Left ventricle myocardium inferior (tissue), 1 donor: ENCODE results near the gene MCAM. TPM values are rescaled to one million over a fixed set of nuclear protein-coding genes. Genes with fewer than 3 reads are reported as not detected.

Source experiments
- DNase-seq: peaks from one replicate; pipeline ENCODE4 v3.0.0-alpha.2; 2020
- H3K27ac ChIP-seq: fragments of 200-600 bp; replicated peaks from 2 replicates; pipeline ENCODE4 v1.8.0; 2021
- H3K27me3 ChIP-seq: fragments of 200-600 bp; 2 replicates; pipeline ENCODE4 v1.8.0; 2021; ENCODE audit warnings: low read depth
- H3K36me3 ChIP-seq: fragments of 200-600 bp; 2 replicates; pipeline ENCODE4 v1.8.0; 2021
- H3K4me1 ChIP-seq: fragments of 200-600 bp; 2 replicates; pipeline ENCODE4 v1.8.0; 2021
- H3K4me3 ChIP-seq: fragments of 200-600 bp; 2 replicates; pipeline ENCODE4 v1.8.0; 2021; ENCODE audit warnings: mild to moderate bottlenecking, moderate library complexity
- H3K9me3 ChIP-seq: fragments of 200-600 bp; replicated peaks from 2 replicates; pipeline ENCODE4 v1.8.0; 2021
- CTCF ChIP-seq: fragments of 200-600 bp; IDR thresholded peaks from 2 replicates; pipeline ENCODE4 v1.8.0; 2021; ENCODE audit warnings: antibody characterized with exemption, mild to moderate bottlenecking, borderline replicate concordance
- intact Hi-C: fragments of 100-400 bp; cut with micrococcal nuclease; formaldehyde crosslinking; loops from one replicate; pipeline ENCODE4 v1.11.0; 2022
- total RNA-seq: library from RNA; stranded (reverse); fragmentation: NEBNext Ultra II Directional; extraction: Animal tissue kit (Norgen Biotek cat#: 25700); gene quantifications from one replicate; pipeline ENCODE4 v1.2.1, GENCODE V29; 2021
- donor health status: DM: no; HTN: yes; CAD: no; lungs with severe emphysema.

Gene MCAM
- total RNA-seq, 1 donor from 2014 or later = 59.2 TPM

GRCh38 chr11:119362741-119363080, 45.8 kb upstream of the MCAM start:
- Histone ChIP-seq H3K27me3 (peaks cover 23% of the 10 kb centered on the region), H3K27ac (peak overlapping the region; percentile 95), H3K9me3 (no peaks in the 10 kb centered on the region), H3K36me3 (peaks cover 24% of the 10 kb centered on the region), H3K4me1 (peaks cover 95% of the 10 kb centered on the region), H3K4me3 (peak overlapping the region; percentile 72)
- no peak for DNase-seq
- no peak for TF ChIP-seq CTCF
- intact Hi-C loops = no loop called here

- H3K27me3 ChIP-seq = peaks cover 23% of the 10 kb centered on the region
- peak overlapping the region; percentile 95 for H3K27ac ChIP-seq
- no peak for TF ChIP-seq CTCF
- H3K36me3 ChIP-seq = peaks cover 28% of the 10 kb centered on the region
- peak overlapping the region; percentile 72 for H3K4me3 ChIP-seq
- intact Hi-C loops = no loop called here
- no peak for DNase-seq
- H3K4me1 ChIP-seq = peaks cover 95% of the 10 kb centered on the region
- H3K9me3 ChIP-seq = no peaks in the 10 kb centered on the region
These were observed 45.2 kb upstream of the MCAM start for GRCh38 chr11:119361941-119362725.

GRCh38 chr11:119361056-119361787, 44.3 kb upstream of the MCAM start:
- TF ChIP-seq CTCF = no peak
- peaks cover 28% of the 10 kb centered on the region for H3K36me3 ChIP-seq
- intact Hi-C loops = no loop called here
- H3K4me3 ChIP-seq = peak overlapping the region; percentile 72
- H3K4me1 ChIP-seq = peaks cover 95% of the 10 kb centered on the region
- peak overlapping the region; percentile 95 for H3K27ac ChIP-seq
- H3K9me3 ChIP-seq = no peaks in the 10 kb centered on the region
- H3K27me3 ChIP-seq = peaks cover 23% of the 10 kb centered on the region
- peak; percentile 78 for DNase-seq

GRCh38 chr11:119359365-119360214, 42.7 kb upstream of the MCAM start:
- H3K9me3 ChIP-seq = no peaks in the 10 kb centered on the region
- intact Hi-C loops = loop anchor here (10.0 kb wide), 1 partner anchor 115 kb away; no protein-coding TSS in a partner anchor
- peak overlapping the region; percentile 95 for H3K27ac ChIP-seq
- H3K4me1 ChIP-seq = peaks cover 94% of the 10 kb centered on the region
- no peak for TF ChIP-seq CTCF
- H3K36me3 ChIP-seq = peaks cover 28% of the 10 kb centered on the region
- peaks cover 13% of the 10 kb centered on the region for H3K27me3 ChIP-seq
- DNase-seq = no peak
- H3K4me3 ChIP-seq = peak overlapping the region; percentile 72

- Histone ChIP-seq H3K9me3 (no peaks in the 10 kb centered on the region), H3K4me3 (peak overlapping the region; percentile 68), H3K36me3 (peaks cover 28% of the 10 kb centered on the region), H3K4me1 (peaks cover 89% of the 10 kb centered on the region), H3K27me3 (no peaks in the 10 kb centered on the region), H3K27ac (peak overlapping the region; percentile 95)
- DNase-seq = no peak
- intact Hi-C loops = loop anchor here (10.0 kb wide), 1 partner anchor 118 kb away; no protein-coding TSS in a partner anchor
- no peak for TF ChIP-seq CTCF
These were observed 40.1 kb upstream of the MCAM start for GRCh38 chr11:119357074-119357473.
